CD4-positive, alpha-beta T cell treated with Interleukin-1 beta for 1 hour (primary cell): ENCODE data around the gene COPE.

ENCODE experiments used
- DNase-seq, 2 donors: peaks; one replicate each; pipeline ENCODE4 v3.0.0-alpha.2; 2020 to 2022

COPE gene

GRCh38 chr19:18865106-18865972, 53.8 kb downstream of the COPE start:
- no peak for DNase-seq

- no peak for DNase-seq
Observed at GRCh38 chr19:18863843-18864362, 55.3 kb downstream of the COPE start.

- no peak for DNase-seq
Observed at GRCh38 chr19:18862976-18863842, 56.0 kb downstream of the COPE start.

- DNase-seq: no peak
Observed at GRCh38 chr19:18861917-18862316, 57.3 kb downstream of the COPE start.

GRCh38 chr19:18861235-18861634, 58.0 kb downstream of the COPE start:
- no peak for DNase-seq

- DNase-seq: no peak
Observed at GRCh38 chr19:18860725-18861124, 58.5 kb downstream of the COPE start.

- DNase-seq: no peak
Observed at GRCh38 chr19:18860302-18860700, 58.9 kb downstream of the COPE start.

- no peak for DNase-seq
Observed at GRCh38 chr19:18859676-18860301, 59.4 kb downstream of the COPE start.

GRCh38 chr19:18858906-18859646, 60.1 kb downstream of the COPE start:
- no peak for DNase-seq

GRCh38 chr19:18857223-18857622, 62.0 kb downstream of the COPE start:
- DNase-seq: no peak

- DNase-seq: no peak
Observed at GRCh38 chr19:18856385-18857126, 62.6 kb downstream of the COPE start.

- DNase-seq: no peak
Observed at GRCh38 chr19:18855647-18856384, 63.4 kb downstream of the COPE start.

GRCh38 chr19:18854982-18855381, 64.2 kb downstream of the COPE start:
- no peak for DNase-seq

- no peak for DNase-seq
Observed at GRCh38 chr19:18853755-18854427, 65.3 kb downstream of the COPE start.

- DNase-seq: no peak
Observed at GRCh38 chr19:18852648-18853047, 66.5 kb downstream of the COPE start.

GRCh38 chr19:18851673-18852325, 67.4 kb downstream of the COPE start:
- DNase-seq: no peak

- no peak for DNase-seq
Observed at GRCh38 chr19:18850471-18851375, 68.5 kb downstream of the COPE start.

GRCh38 chr19:18849838-18850400, 69.3 kb downstream of the COPE start:
- no peak for DNase-seq
